Motor neuron (in vitro differentiated cells): ENCODE data around the gene CAMK2N1. TPM values are rescaled to one million over a fixed set of nuclear protein-coding genes. Genes with fewer than 3 reads are reported as not detected.

Source experiments
- ATAC-seq, 8 experiments: fragments of 200-7000 bp; cut with Tn5 transposase; replicated peaks in 6 of 8; 2 replicates each; pipeline ENCODE4 v1.8.0; 2021; ENCODE audit warnings: mild to moderate bottlenecking in 8 of 8, moderate library complexity in 8 of 8
- H3K27ac ChIP-seq, 2 donors: fragments of 250-450 bp; sonication (Bioruptor Pico); 2 replicates each; pipeline ENCODE4 v1.9.0; 2021; ENCODE audit warnings: antibody characterized with exemption in 2 of 2, mild to moderate bottlenecking in 2 of 2, moderate library complexity in 1 of 2
- H3K4me1 ChIP-seq, 2 donors: fragments of 250-450 bp; sonication (Bioruptor Pico); replicated peaks in 1 of 2; 2 replicates each; pipeline ENCODE4 v1.6.1; 2021; ENCODE audit warnings: antibody characterized with exemption in 2 of 2, mild to moderate bottlenecking in 2 of 2, moderate library complexity in 1 of 2
- H3K4me3 ChIP-seq, 5 donors: fragments of 250-450 bp; sonication (Bioruptor Pico); 2 replicates each; pipeline ENCODE4 v1.9.0; 2021; ENCODE audit warnings: antibody characterized with exemption in 5 of 5, mild to moderate bottlenecking in 5 of 5, moderate library complexity in 4 of 5
- WGBS, 10 experiments: fragments of 450-650 bp; shearing (Covaris generic); methylation state at CpG; one replicate each; pipeline ENCODE4 v1.0.0; 2022; 5-methylcytosine and 5-hydroxymethylcytosine counted together
- in situ Hi-C, 9 experiments: fragments of 400-800 bp; cut with MboI; loops; one replicate each; pipeline ENCODE4 v1.15.0; 2021; ENCODE audit warnings: low sequenced_read_pairs in 9 of 9, low pct_unique_long_range_greater_than_20kb in 2 of 9; ENCODE audit not compliant: unreplicated experiment in 9 of 9
- total RNA-seq, 8 experiments: library from RNA; unstranded; fragments of 300-600 nt; gene quantifications; 2 replicates each; pipeline versions ENCODE4 v1.2.3 to v1.2.4, GENCODE V29; 2022

The CAMK2N1 gene
- total RNA-seq, 8 experiments from 2014 or later, result 2.9 to 120 (median 61.0) TPM

- peak in 1 of 8 experiments; percentile 14 for ATAC-seq
- H3K4me1 ChIP-seq, result peaks cover 48 to 51% of the 10 kb centered on the region in 2 donors
- peak overlapping the region in 1 of 2 donors; percentile 15 for H3K27ac ChIP-seq
Observed at GRCh38 chr1:20474333-20474975, 11.6 kb downstream of the CAMK2N1 start.

GRCh38 chr1:20473894-20474293, 12.1 kb downstream of the CAMK2N1 start:
- in situ Hi-C loops, result no loop called here
- Histone ChIP-seq H3K4me1 (peaks cover 43 to 45% of the 10 kb centered on the region in 2 donors), H3K4me3 (no peak overlapping the region), H3K27ac (peak overlapping the region in 1 of 2 donors; percentile 52)
- no peak for ATAC-seq
- 77 to 93% (median 81%) methylated on average over 1 to 4 of the region's 4 CpGs; no CpG with 5 or more reads in 5 of the 10 experiments for WGBS, 10 experiments

More at GRCh38 chr1:20474333-20474975, 11.6 kb downstream of the CAMK2N1 start:
- in situ Hi-C loops, result no loop called here
- 37 to 100% (median 88%) methylated on average over 1 to 2 of the region's 2 CpGs; no CpG with 5 or more reads in 2 of the 10 experiments for WGBS, 10 experiments
- H3K4me3 ChIP-seq, result no peak overlapping the region

GRCh38 chr1:20472860-20473711, 12.9 kb downstream of the CAMK2N1 start:
- 20 to 87% (median 56%) methylated on average over 3 to 22 of the region's 28 CpGs; no CpG with 5 or more reads in 4 of the 10 experiments for WGBS, 10 experiments
- no peak overlapping the region for H3K4me3 ChIP-seq

GRCh38 chr1:20472121-20472520, 13.9 kb downstream of the CAMK2N1 start:
- no peak for ATAC-seq
- Histone ChIP-seq H3K4me3 (no peak overlapping the region), H3K27ac (no peak overlapping the region), H3K4me1 (peaks cover 25 to 27% of the 10 kb centered on the region in 2 donors)
- 51 to 100% (median 85%) methylated on average over 1 to 4 of the region's 4 CpGs; no CpG with 5 or more reads in 2 of the 10 experiments for WGBS, 10 experiments
- in situ Hi-C loops, result no loop called here

More at GRCh38 chr1:20472860-20473711, 12.9 kb downstream of the CAMK2N1 start:
- Histone ChIP-seq H3K4me1 (peaks cover 34 to 37% of the 10 kb centered on the region in 2 donors), H3K27ac (peak overlapping the region in 1 of 2 donors; percentile 52)
- in situ Hi-C loops, result no loop called here
- peak; percentile 59 to 81 (median 70) for ATAC-seq

- WGBS, 10 experiments, result 17 to 100% (median 56%) methylated on average over 1 to 3 of the region's 3 CpGs; no CpG with 5 or more reads in 3 of the 10 experiments
- Histone ChIP-seq H3K4me3 (no peak overlapping the region), H3K27ac (no peak overlapping the region), H3K4me1 (peaks cover 16% of the 10 kb centered on the region in 2 donors)
- peak in 1 of 8 experiments; percentile 22 for ATAC-seq
- in situ Hi-C loops, result no loop called here
Observed at GRCh38 chr1:20470194-20470593, 15.8 kb downstream of the CAMK2N1 start.

- in situ Hi-C loops, result no loop called here
- ATAC-seq, result peak in 1 of 8 experiments; percentile 14
- Histone ChIP-seq H3K4me1 (peaks cover 16% of the 10 kb centered on the region in 2 donors), H3K27ac (no peak overlapping the region), H3K4me3 (no peak overlapping the region)
- 0 to 100% (median 79%) methylated on average over 1 of the region's 1 CpG; no CpG with 5 or more reads in 4 of the 10 experiments for WGBS, 10 experiments
Observed at GRCh38 chr1:20469406-20470076, 16.5 kb downstream of the CAMK2N1 start.

GRCh38 chr1:20466273-20466672, 19.7 kb downstream of the CAMK2N1 start:
- no peak overlapping the region for H3K27ac ChIP-seq
- in situ Hi-C loops, result no loop called here
- 95 to 100% (median 100%) methylated on average over 1 to 4 of the region's 9 CpGs; no CpG with 5 or more reads in 7 of the 10 experiments for WGBS, 10 experiments
- peak in 1 of 8 experiments; percentile 5 for ATAC-seq
- peaks cover 4 to 8% of the 10 kb centered on the region in 2 donors for H3K4me1 ChIP-seq
- no peak overlapping the region for H3K4me3 ChIP-seq

- Histone ChIP-seq H3K4me3 (no peak overlapping the region), H3K27ac (no peak overlapping the region), H3K4me1 (peaks cover 4% of the 10 kb centered on the region in 2 donors)
- in situ Hi-C loops, result no loop called here
- 21 to 78% (median 59%) methylated on average over 1 to 5 of the region's 5 CpGs; no CpG with 5 or more reads in 3 of the 10 experiments for WGBS, 10 experiments
- no peak for ATAC-seq
Observed at GRCh38 chr1:20465187-20465586, 20.8 kb downstream of the CAMK2N1 start.

- Histone ChIP-seq H3K4me3 (no peak overlapping the region), H3K4me1 (peaks cover 4% of the 10 kb centered on the region in 2 donors), H3K27ac (no peak overlapping the region)
- in situ Hi-C loops, result no loop called here
- 33 to 100% (median 100%) methylated on average over 1 of the region's 1 CpG; no CpG with 5 or more reads in 7 of the 10 experiments for WGBS, 10 experiments
- ATAC-seq, result no peak
Observed at GRCh38 chr1:20463502-20463901, 22.5 kb downstream of the CAMK2N1 start.

- H3K4me1 ChIP-seq, result peaks cover 4% of the 10 kb centered on the region in 2 donors
- H3K27ac ChIP-seq, result no peak overlapping the region
- ATAC-seq, result no peak
- in situ Hi-C loops, result no loop called here
- WGBS, 10 experiments, result 0 to 100% (median 60%) methylated on average over 1 to 3 of the region's 3 CpGs; no CpG with 5 or more reads in 5 of the 10 experiments
- no peak overlapping the region for H3K4me3 ChIP-seq
Observed at GRCh38 chr1:20462397-20462796, 23.6 kb downstream of the CAMK2N1 start.

GRCh38 chr1:20458717-20459116, 27.3 kb downstream of the CAMK2N1 start:
- in situ Hi-C loops, result no loop called here
- 63 to 100% (median 91%) methylated on average over 1 to 2 of the region's 2 CpGs; no CpG with 5 or more reads in 5 of the 10 experiments for WGBS, 10 experiments
- no peak for ATAC-seq
- no peak overlapping the region for H3K27ac ChIP-seq
- H3K4me3 ChIP-seq, result no peak overlapping the region
- H3K4me1 ChIP-seq, result no peaks in the 10 kb centered on the region

- no peak overlapping the region for H3K4me3 ChIP-seq
- in situ Hi-C loops, result no loop called here
- H3K27ac ChIP-seq, result no peak overlapping the region
- H3K4me1 ChIP-seq, result peaks cover under 1 to 5% of the 10 kb centered on the region in 2 donors
- 53 to 100% (median 82%) methylated on average over 2 to 3 of the region's 4 CpGs; no CpG with 5 or more reads in 7 of the 10 experiments for WGBS, 10 experiments
- ATAC-seq, result no peak
Observed at GRCh38 chr1:20454004-20454403, 32.0 kb downstream of the CAMK2N1 start.
